Caco-2 (cell line): Measurements from ENCODE around the gene OR2V2. TPM values are rescaled to one million over a fixed set of nuclear protein-coding genes. Genes with fewer than 3 reads are reported as not detected.

ENCODE experiments used
- BruUV-seq: library from RNA; stranded (reverse); fragments of 400-500 nt; replicated peaks from 2 replicates; lab custom pipeline; 2021; lab: Mats Ljungman, UMichigan
- CTCF ChIA-PET: fragments of 300-600 bp; sonication (Branson Sonifier 250); formaldehyde crosslinking; loops from one replicate; lab custom pipeline; 2022; ENCODE audit warnings: antibody characterized with exemption; lab: Charles Lee
- POLR2A ChIA-PET: fragments of 300-600 bp; sonication (Branson Sonifier 250); formaldehyde crosslinking; loops from one replicate; lab custom pipeline; 2022; ENCODE audit warnings: antibody characterized with exemption; lab: Charles Lee
- DNase-seq, 2 experiments: peaks; one replicate each; pipeline versions ENCODE4 v3.0.0 to v3.0.0-alpha.2; 2020 to 2022
- H3K27me3 ChIP-seq: replicated peaks from 2 replicates; pipeline ENCODE4 v1.6.0; 2011; ENCODE audit warnings: low read length; ENCODE audit not compliant: control insufficient read depth, insufficient read depth
- H3K36me3 ChIP-seq: 2 replicates; pipeline ENCODE4 v1.5.1; 2011; ENCODE audit warnings: low read length; ENCODE audit not compliant: control insufficient read depth, insufficient read depth
- H3K4me1 ChIP-seq: fragments of 250-450 bp; sonication (Bioruptor Pico); 2 replicates; pipeline ENCODE4 v1.5.1; 2020; ENCODE audit warnings: mild to moderate bottlenecking
- H3K4me3 ChIP-seq: 2 replicates; pipeline ENCODE4 v1.5.1; 2011; ENCODE audit warnings: low read depth, mild to moderate bottlenecking, control low read depth, low read length
- H3K9me3 ChIP-seq: fragments of 250-450 bp; sonication (Bioruptor Pico); 2 replicates; pipeline ENCODE4 v1.5.1; 2020; ENCODE audit warnings: mild to moderate bottlenecking, moderate library complexity
- H3K27ac Mint-ChIP-seq: one replicate; pipeline ENCODE4 v1.8.0; 2022; ENCODE audit warnings: mixed read lengths; ENCODE audit not compliant: unreplicated experiment
- H3K27me3 Mint-ChIP-seq: one replicate; pipeline ENCODE4 v1.8.0; 2022; ENCODE audit warnings: mixed read lengths; ENCODE audit not compliant: insufficient read depth, unreplicated experiment
- H3K36me3 Mint-ChIP-seq: one replicate; pipeline ENCODE4 v1.8.0; 2022; ENCODE audit warnings: mild to moderate bottlenecking, mixed read lengths; ENCODE audit not compliant: insufficient read depth, unreplicated experiment
- H3K4me1 Mint-ChIP-seq: one replicate; pipeline ENCODE4 v1.8.0; 2022; ENCODE audit warnings: low read depth, mixed read lengths; ENCODE audit not compliant: unreplicated experiment
- H3K4me3 Mint-ChIP-seq: one replicate; pipeline ENCODE4 v1.8.0; 2022; ENCODE audit warnings: mild to moderate bottlenecking, moderate library complexity, mixed read lengths; ENCODE audit not compliant: unreplicated experiment
- H3K9me3 Mint-ChIP-seq: one replicate; pipeline ENCODE4 v1.8.0; 2022; ENCODE audit warnings: mixed read lengths; ENCODE audit not compliant: unreplicated experiment
- CTCF ChIP-seq, 2 experiments: fragments of 200-600 bp in 1 of 2; IDR thresholded peaks; 1 replicate in 1 of 2; 2 replicates in 1 of 2; pipeline versions ENCODE4 v1.5.1 to v1.8.0; 2011 to 2022; ENCODE audit warnings: antibody characterized with exemption in 1 of 2, control low read depth in 1 of 2, inconsistent platforms in 1 of 2, low read depth in 1 of 2, low read length in 1 of 2, mild to moderate bottlenecking in 1 of 2, moderate library complexity in 1 of 2; ENCODE audit not compliant: insufficient read depth in 1 of 2, severe bottlenecking in 1 of 2, unreplicated experiment in 1 of 2
- intact Hi-C: fragments of 100-400 bp; cut with micrococcal nuclease; formaldehyde crosslinking; loops from one replicate; pipeline ENCODE4 v1.10.0; 2022; ENCODE audit not compliant: unreplicated experiment
- total RNA-seq: library from RNA; stranded (reverse); gene quantifications from 2 replicates; pipeline ENCODE4 v1.2.3, GENCODE V29; 2022

Gene OR2V2
- total RNA-seq, 1 experiment from 2014 or later, result not detected

- Mint-ChIP-seq H3K4me1 (no peaks in the 10 kb centered on the region), H3K36me3 (no peaks in the 10 kb centered on the region), H3K27me3 (peaks cover 18% of the 10 kb centered on the region), H3K9me3 (no peaks in the 10 kb centered on the region), H3K27ac (no peak overlapping the region), H3K4me3 (no peak overlapping the region)
- no peak for TF ChIP-seq CTCF (IDR thresholded peaks at IDR 0.05; ENCODE audit: insufficient read depth in 1 of 2, low read depth in 1 of 2, low read length in 1 of 2, severe bottlenecking in 1 of 2, unreplicated experiment in 1 of 2)
- ChIA-PET POLR2A (no interaction called here), CTCF (no interaction called here)
- no peaks in the 10 kb centered on the region for H3K36me3 ChIP-seq
- no peak overlapping the region for H3K4me3 ChIP-seq
- intact Hi-C loops, result no loop called here
- BruUV-seq, result no TSS peak
- H3K4me1 ChIP-seq, result no peaks in the 10 kb centered on the region
- H3K27me3 ChIP-seq, result no peaks in the 10 kb centered on the region; the same call in 1 of the 2 replicates
- DNase-seq, result no peak
- no peaks in the 10 kb centered on the region for H3K9me3 ChIP-seq
These were observed 27.1 kb upstream of the OR2V2 start for GRCh38 chr5:181120306-181120705.

GRCh38 chr5:181120761-181121160 is 26.6 kb upstream of the OR2V2 start:
- no peaks in the 10 kb centered on the region for H3K4me1 ChIP-seq
- TF ChIP-seq CTCF (IDR thresholded peaks at IDR 0.05; ENCODE audit: insufficient read depth in 1 of 2, low read depth in 1 of 2, low read length in 1 of 2, severe bottlenecking in 1 of 2, unreplicated experiment in 1 of 2), result no peak

GRCh38 chr5:181121675-181122561 is 25.5 kb upstream of the OR2V2 start:
- Mint-ChIP-seq H3K27ac (no peak overlapping the region), H3K4me1 (no peaks in the 10 kb centered on the region), H3K9me3 (no peaks in the 10 kb centered on the region), H3K27me3 (peaks cover 17% of the 10 kb centered on the region), H3K4me3 (no peak overlapping the region), H3K36me3 (no peaks in the 10 kb centered on the region)
- no peak for DNase-seq
- H3K4me1 ChIP-seq, result no peaks in the 10 kb centered on the region
- no TSS peak for BruUV-seq
- ChIA-PET POLR2A (no interaction called here), CTCF (no interaction called here)
- H3K27me3 ChIP-seq, result no peaks in the 10 kb centered on the region; the same call in 1 of the 2 replicates
- no peaks in the 10 kb centered on the region for H3K9me3 ChIP-seq
- peak in 1 of 2 experiments; percentile 27 for TF ChIP-seq CTCF (IDR thresholded peaks at IDR 0.05; ENCODE audit: insufficient read depth in 1 of 2, low read depth in 1 of 2, low read length in 1 of 2, severe bottlenecking in 1 of 2, unreplicated experiment in 1 of 2)
- no peaks in the 10 kb centered on the region for H3K36me3 ChIP-seq
- intact Hi-C loops, result no loop called here
- no peak overlapping the region for H3K4me3 ChIP-seq

More at GRCh38 chr5:181120761-181121160, 26.6 kb upstream of the OR2V2 start:
- Mint-ChIP-seq H3K4me1 (no peaks in the 10 kb centered on the region), H3K27me3 (peaks cover 18% of the 10 kb centered on the region), H3K27ac (no peak overlapping the region), H3K4me3 (no peak overlapping the region), H3K9me3 (no peaks in the 10 kb centered on the region), H3K36me3 (no peaks in the 10 kb centered on the region)
- intact Hi-C loops, result no loop called here
- no peak for DNase-seq
- no TSS peak for BruUV-seq
- H3K36me3 ChIP-seq, result no peaks in the 10 kb centered on the region
- no peaks in the 10 kb centered on the region for H3K9me3 ChIP-seq
- ChIA-PET POLR2A (no interaction called here), CTCF (no interaction called here)
- no peak overlapping the region for H3K4me3 ChIP-seq
- H3K27me3 ChIP-seq, result no peaks in the 10 kb centered on the region; the same call in 1 of the 2 replicates
